GM15510 (cell line): ENCODE measurements around the gene ZC3H13.

Experiments used
- POLR2A ChIP-seq: IDR thresholded peaks from 3 replicates; pipeline ENCODE4 v1.6.1; 2011; ENCODE audit warnings: borderline replicate concordance; ENCODE audit not compliant: insufficient read length; ENCODE audit errors: extremely low read depth

The ZC3H13 gene

DNA sequence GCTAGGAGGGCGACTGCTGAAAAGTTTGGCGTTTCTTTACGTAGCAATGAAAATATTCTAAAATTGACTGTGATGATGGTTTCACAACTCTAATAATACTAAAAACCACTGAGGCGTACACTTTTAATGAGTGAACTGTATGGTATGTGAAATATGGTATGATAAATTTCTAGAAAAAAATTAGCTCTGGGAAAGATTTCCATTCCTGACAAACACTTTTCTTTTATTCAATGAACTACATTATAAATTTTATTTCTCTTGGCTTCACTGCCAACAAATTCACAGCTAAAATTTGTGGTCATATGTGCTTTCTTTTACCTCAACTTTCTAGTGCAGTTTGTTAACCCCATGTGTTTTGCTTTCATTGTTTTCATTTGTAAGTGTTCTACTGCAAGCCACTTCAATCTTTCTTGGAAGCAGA lies 11.1 kb downstream of the ZC3H13 start:
- no peak for TF ChIP-seq POLR2A

GRCh38 chr13:46040763-46041162 lies 11.8 kb downstream of the ZC3H13 start:
- no peak for TF ChIP-seq POLR2A

DNA sequence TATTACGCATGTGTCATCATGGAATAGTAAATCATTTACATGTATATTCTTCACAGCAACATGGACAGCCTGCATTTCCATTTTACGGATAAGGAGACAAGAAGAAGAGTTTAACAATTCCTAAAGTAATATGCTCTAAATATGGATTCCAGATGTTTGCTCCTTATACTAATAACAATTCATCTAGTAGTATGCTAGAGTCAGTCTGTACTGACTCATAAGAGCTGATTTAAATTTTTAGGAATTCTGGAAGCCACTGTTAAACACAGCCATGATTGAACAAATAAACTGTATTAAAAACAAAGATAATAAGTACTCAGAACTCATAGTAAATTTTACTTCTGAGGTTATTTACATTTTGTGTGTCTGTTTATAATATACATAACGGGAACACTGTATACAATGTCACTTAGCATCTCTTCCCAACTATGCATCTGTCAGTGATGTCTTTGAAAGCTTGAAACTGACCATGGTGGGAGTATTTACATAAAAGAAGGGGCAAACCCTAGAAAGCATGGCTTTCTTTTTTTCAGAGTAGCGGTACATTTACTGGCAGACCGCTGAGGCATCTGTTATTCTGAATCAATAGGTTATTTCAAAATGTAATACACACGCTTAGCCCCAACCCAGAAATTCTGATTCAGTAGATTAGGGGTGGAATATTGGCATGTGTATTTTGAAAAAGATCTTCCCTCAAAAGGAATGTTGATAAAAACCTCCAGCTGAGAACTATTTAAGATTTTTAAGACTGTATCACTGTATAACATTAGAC lies 12.9 kb downstream of the ZC3H13 start:
- TF ChIP-seq POLR2A, result no peak

DNA sequence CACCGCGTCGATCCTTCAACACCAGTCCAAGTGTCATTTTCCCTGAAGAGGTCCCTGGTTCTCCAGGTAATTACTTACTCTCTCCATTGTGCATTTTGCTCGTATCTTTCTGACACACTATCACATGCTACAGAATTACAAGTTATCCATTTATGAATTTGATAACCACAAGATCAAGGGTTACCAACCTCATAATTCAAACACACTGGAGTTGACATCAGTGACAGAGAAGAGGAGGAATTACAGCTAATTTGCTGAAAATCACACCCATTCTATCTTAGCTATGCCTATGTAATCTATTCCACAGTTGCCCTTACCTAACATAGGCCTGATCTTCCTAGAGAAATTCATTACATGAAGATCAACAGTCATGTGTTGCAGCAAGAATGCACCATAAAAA lies 14.2 kb downstream of the ZC3H13 start:
- no peak for TF ChIP-seq POLR2A

GRCh38 chr13:46035066-46035465 lies 17.5 kb downstream of the ZC3H13 start:
- TF ChIP-seq POLR2A, result no peak

DNA sequence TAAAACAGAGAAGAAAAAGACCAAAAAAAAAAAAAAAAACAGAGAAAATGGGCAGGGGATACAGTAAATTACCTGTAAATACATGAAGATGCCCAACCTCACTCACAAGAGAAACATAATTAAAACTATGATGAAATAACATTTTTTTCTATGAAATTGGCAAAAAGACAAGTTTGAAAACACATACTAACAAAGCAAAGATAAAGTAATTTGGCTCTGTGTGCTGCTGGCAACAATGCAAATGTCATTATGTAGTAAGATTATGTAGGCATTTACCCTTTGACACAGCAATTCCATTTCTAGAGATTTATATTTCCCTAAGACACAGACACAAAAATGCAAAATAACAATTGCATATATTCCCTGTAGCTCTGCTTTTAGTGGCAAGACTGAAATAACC lies 20.2 kb downstream of the ZC3H13 start:
- TF ChIP-seq POLR2A, result no peak

GRCh38 chr13:46031581-46032263 lies 20.8 kb downstream of the ZC3H13 start:
- TF ChIP-seq POLR2A, result no peak

GRCh38 chr13:46025157-46025556 lies 27.4 kb downstream of the ZC3H13 start:
- no peak for TF ChIP-seq POLR2A

- TF ChIP-seq POLR2A, result no peak
Measured at GRCh38 chr13:46022481-46022880, 30.1 kb downstream of the ZC3H13 start.

GRCh38 chr13:46016216-46016615 lies 36.3 kb downstream of the ZC3H13 start:
- TF ChIP-seq POLR2A, result no peak

GRCh38 chr13:46015366-46015765 lies 37.2 kb downstream of the ZC3H13 start:
- no peak for TF ChIP-seq POLR2A

GRCh38 chr13:46012404-46012803 lies 40.1 kb downstream of the ZC3H13 start:
- TF ChIP-seq POLR2A, result no peak

DNA sequence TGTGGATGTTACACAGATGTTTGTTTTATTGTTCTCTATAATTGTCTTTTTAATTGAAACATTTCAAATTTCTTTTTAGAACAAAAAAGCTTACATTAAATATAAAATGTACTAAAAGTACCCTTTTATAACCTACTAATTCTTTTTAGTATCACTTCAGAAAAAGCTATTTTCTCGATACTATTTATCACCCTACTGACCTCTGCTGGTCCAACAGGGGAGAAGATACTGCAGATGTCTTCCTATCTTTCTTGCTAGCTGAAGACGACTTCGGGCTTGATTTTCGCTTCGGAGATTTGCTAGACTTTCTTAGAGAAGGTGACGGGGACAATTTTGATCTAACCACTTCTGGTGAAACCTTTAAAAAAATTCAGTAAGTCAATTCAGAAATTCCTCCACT lies 42.4 kb downstream of the ZC3H13 start:
- TF ChIP-seq POLR2A, result no peak

- TF ChIP-seq POLR2A, result no peak
Measured at GRCh38 chr13:46008631-46009030, 43.9 kb downstream of the ZC3H13 start.

GRCh38 chr13:46006688-46007452 lies 45.7 kb downstream of the ZC3H13 start:
- TF ChIP-seq POLR2A, result no peak
